T1000 (cell line): Measurements from ENCODE around the gene NT5C1A.

Experiments used
- DNase-seq: peaks from one replicate; lab custom pipeline; 2025; ENCODE audit warnings: mixed read lengths; lab: John Stamatoyannopoulos, UW

The NT5C1A gene

GRCh38 chr1:39659110-39659509, 12.8 kb downstream of the NT5C1A start:
- no peak for DNase-seq

- no peak for DNase-seq
Measured at GRCh38 chr1:39657923-39658485, 13.9 kb downstream of the NT5C1A start.

- DNase-seq, result no peak
Measured at GRCh38 chr1:39657402-39657801, 14.5 kb downstream of the NT5C1A start.

- no peak for DNase-seq
Measured at GRCh38 chr1:39656391-39656790, 15.5 kb downstream of the NT5C1A start.

GRCh38 chr1:39655578-39656268, 16.2 kb downstream of the NT5C1A start:
- no peak for DNase-seq

GRCh38 chr1:39654291-39654690, 17.6 kb downstream of the NT5C1A start:
- no peak for DNase-seq

- peak; percentile 41 for DNase-seq
Measured at GRCh38 chr1:39653546-39654031, 18.3 kb downstream of the NT5C1A start.

- no peak for DNase-seq
Measured at GRCh38 chr1:39652554-39652953, 19.4 kb downstream of the NT5C1A start.

- no peak for DNase-seq
Measured at GRCh38 chr1:39652105-39652504, 19.8 kb downstream of the NT5C1A start.

- no peak for DNase-seq
Measured at GRCh38 chr1:39650431-39650830, 21.5 kb downstream of the NT5C1A start.

GRCh38 chr1:39649636-39650185, 22.2 kb downstream of the NT5C1A start:
- DNase-seq, result no peak

GRCh38 chr1:39648496-39648895, 23.4 kb downstream of the NT5C1A start:
- no peak for DNase-seq

GRCh38 chr1:39647247-39647646, 24.7 kb downstream of the NT5C1A start:
- no peak for DNase-seq

GRCh38 chr1:39646232-39647081, 25.4 kb downstream of the NT5C1A start:
- no peak for DNase-seq

- DNase-seq, result no peak
Measured at GRCh38 chr1:39645411-39646043, 26.4 kb downstream of the NT5C1A start.

GRCh38 chr1:39643705-39644104, 28.2 kb downstream of the NT5C1A start:
- DNase-seq, result no peak

- no peak for DNase-seq
Measured at GRCh38 chr1:39642796-39643195, 29.1 kb downstream of the NT5C1A start.

- no peak for DNase-seq
Measured at GRCh38 chr1:39640861-39641260, 31.0 kb downstream of the NT5C1A start.

- no peak for DNase-seq
Measured at GRCh38 chr1:39639305-39640130, 32.4 kb downstream of the NT5C1A start, which contains the start of gene HEYL. Gene HEYL, minus strand, starts transcription at chr1:39639643. Its CDS starts 18 bp downstream, at chr1:39639625.

- no peak for DNase-seq
Measured at GRCh38 chr1:39638965-39639304, 33.0 kb downstream of the NT5C1A start.

GRCh38 chr1:39637361-39637760, 34.5 kb downstream of the NT5C1A start:
- DNase-seq, result no peak
